Fibroblast of upper back skin (primary cell): ENCODE results near the gene TSC22D2.

Experiments used
- DNase-seq: peaks from one replicate; pipeline ENCODE4 v3.0.0-alpha.2; 2013

Gene TSC22D2

GRCh38 chr3:150408221-150409124 is at the start of gene TSC22D2:
TSS of gene TSC22D2 (plus strand) at chr3:150408298. CDS start at chr3:150409351, 1,053 bp downstream.
- DNase-seq, result peak; percentile 94

- peak; percentile 57 for DNase-seq
Observed at GRCh38 chr3:150359381-150359780, 48.7 kb upstream of the TSC22D2 start.

DNA sequence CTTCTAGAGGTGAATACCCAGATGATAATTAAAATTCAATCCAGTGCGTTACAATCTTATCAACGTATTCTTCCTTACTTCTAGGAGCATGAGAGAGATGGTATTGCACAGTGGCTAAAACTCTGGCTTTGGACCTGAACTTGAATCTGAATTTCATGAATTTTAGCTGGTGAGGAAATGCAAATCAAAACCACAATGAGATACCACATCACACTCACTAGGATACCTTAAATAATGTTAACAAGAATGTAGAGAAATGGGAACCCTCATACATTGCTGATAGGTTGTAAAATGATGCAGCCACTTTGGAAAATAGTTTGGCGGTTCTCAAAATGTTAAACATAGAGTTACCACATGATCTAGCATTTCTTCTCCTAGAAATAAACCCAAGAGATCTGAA is 47.1 kb upstream of the TSC22D2 start:
- no peak for DNase-seq

GRCh38 chr3:150362515-150363302 is 45.4 kb upstream of the TSC22D2 start:
- no peak for DNase-seq

- no peak for DNase-seq
Observed at GRCh38 chr3:150363420-150363819, 44.7 kb upstream of the TSC22D2 start.

DNA sequence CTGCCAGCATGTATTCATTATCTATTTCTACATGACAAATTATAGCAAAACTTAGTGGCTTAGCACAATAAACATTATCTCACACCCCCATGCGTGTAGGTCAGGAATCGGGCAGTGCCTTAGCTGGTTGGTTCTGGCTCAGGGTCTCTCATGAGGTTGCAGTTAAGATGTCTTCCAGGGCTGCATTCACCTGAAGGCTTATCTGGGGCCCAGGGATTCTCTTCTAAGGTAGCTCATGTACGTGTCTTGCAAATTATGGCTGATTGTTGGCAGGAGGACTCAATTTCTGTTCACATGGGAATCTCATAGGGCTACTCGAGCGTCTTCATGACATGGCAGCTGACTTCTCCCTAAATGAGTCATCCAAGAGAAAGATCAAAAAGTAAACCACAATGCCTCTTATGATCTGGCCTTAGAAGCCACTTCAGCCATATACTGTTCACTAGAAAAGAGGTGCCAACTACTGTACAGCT is 42.9 kb upstream of the TSC22D2 start:
- peak; percentile 66 for DNase-seq

DNA sequence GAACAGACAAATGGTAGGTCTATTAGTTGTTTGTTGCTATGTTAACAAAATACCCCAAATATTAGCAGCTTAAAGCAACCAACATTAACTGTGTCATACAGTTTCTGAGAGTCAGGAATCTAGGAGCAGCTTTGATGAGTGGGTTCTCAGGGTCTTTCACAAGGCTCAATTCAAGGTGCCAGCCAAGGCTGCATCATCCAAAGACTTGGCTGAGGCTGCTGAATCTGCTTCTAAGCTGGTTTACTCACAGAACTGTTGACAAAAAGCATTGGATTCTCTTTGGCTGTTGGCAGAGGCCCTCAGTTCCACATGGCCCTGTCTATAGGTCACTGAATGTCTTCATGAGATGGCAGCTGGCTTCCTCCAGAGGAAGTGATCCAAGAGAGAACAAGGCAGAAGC is 40.3 kb upstream of the TSC22D2 start:
- DNase-seq, result no peak

DNA sequence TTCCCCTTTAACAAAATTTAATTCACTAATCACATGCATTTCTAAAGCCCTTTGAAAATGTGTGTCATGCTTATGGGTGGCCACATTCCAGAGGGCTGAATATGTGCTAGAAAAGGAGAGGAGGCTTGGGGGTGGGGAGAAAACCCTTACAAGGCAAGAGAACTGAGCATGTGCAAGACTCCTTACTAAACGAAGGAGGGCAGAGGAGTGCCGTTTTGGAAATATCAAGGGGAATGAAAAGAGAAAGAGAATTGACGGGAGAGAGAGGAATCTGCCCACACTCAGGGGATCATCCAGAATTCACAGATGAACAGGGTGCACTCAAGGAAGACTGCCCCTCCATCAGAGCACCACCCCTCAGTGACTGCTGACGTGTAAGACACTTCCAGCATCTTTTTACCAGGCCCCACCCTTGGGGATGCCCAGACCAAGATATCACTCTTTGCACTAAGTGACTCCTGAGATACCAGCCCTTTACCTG is 37.9 kb upstream of the TSC22D2 start:
- peak; percentile 99 for DNase-seq

GRCh38 chr3:150370999-150371398 is 37.1 kb upstream of the TSC22D2 start:
- no peak for DNase-seq

DNA sequence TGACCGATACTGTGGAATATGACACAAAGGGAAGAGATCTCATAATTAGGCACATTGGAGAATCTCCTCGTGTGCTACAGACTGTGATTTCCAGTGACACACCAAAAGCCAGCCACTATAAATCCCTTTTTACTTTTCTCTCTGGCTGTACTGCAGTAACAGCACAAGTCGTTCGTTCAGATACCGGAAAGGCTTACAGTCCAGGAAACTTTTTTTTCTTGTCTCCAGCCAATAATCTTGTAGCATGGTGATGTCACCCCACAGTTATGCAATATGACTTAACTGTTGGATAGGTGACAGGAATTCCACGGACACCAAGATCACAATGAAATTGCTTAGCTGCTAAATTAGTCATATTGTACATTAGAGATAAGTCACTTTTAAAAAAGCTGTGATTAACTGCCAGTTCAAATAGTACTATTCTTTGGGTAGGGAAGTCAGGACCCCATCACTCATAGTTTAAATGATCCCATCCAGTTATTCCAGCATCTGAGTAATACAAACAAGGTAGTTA is 36.3 kb upstream of the TSC22D2 start:
- peak; percentile 99 for DNase-seq

GRCh38 chr3:150372320-150372719 is 35.8 kb upstream of the TSC22D2 start:
- no peak for DNase-seq

DNA sequence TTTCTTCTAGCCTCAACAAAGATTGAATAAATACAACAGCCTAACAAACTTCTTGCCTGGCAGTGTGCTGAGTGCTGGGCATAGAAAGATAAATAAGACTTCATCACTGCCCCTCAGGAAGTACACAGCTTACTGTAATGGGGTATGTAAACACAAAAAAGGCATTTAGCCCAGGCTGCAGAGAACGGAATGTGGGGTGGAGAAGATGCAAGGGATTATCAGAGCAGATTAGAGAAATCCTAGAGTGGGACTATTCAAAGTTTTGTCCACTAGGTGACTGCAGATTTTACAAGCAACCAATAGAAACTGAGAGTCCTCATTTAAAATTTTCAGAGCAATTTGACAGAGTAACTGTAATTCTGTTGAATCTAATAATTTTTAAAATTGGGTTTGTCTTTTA is 35.4 kb upstream of the TSC22D2 start:
- DNase-seq, result peak; percentile 37

- DNase-seq, result no peak
Observed at GRCh38 chr3:150373234-150373875, 34.7 kb upstream of the TSC22D2 start.

DNA sequence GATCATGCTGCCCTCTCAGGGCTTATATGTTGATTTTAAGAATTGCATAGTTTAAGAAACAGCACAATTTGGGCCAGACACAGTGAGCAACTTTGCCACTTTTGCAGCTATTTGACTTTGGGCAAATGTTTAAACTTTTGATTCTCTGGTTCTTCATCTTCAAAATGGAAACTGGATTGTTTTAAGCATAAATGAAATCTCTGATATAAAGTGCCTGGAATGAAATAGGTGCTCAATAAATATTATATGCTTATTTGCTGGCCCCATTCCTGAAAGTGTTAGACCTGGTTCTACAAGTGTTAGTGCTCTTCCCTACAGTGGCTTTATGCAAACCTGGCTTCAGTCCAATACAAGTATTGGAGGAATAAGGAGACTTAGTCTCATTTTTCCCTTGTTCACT is 33.1 kb upstream of the TSC22D2 start:
- no peak for DNase-seq

DNA sequence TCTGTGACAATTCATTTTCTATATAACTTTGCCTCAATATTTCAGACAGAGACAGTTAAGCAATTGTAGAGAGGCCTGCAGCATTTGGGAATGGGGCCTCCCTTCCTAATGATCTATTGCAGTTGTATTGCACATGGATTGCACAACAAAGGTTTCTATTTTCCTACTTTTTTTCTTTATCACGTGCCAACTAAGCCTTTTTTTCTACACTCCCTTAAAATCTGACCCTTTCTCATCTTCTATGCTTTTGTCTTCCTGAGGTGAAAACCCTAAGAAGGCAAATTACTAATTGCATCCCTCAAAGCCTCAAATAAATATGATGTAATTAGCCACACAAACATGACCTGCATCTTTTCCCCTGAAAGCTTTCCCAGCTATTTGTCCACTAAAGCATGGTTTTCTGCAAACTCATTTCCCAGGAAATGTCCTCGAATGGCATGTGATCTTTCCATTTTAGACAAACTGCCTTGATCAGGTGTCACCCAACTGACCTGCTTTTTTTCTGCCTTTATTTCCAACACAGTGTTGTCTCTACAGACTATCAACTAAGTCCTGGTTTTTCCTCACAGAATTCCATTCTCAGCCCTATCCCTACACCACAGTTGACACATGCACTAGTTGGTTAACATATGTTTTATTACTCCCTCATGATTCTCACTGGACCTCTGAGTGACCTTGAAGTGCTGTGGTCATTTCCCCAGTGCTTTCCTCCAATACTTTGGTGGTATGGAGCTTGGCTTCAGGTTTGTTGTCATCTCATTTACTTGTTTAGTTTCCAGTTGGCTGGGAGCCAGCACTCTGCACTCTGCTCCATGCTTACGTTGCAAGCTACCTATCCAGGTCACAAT is 31.9 kb upstream of the TSC22D2 start:
- DNase-seq, result peak; percentile 81

GRCh38 chr3:150377601-150378300 is 30.3 kb upstream of the TSC22D2 start:
- no peak for DNase-seq

DNA sequence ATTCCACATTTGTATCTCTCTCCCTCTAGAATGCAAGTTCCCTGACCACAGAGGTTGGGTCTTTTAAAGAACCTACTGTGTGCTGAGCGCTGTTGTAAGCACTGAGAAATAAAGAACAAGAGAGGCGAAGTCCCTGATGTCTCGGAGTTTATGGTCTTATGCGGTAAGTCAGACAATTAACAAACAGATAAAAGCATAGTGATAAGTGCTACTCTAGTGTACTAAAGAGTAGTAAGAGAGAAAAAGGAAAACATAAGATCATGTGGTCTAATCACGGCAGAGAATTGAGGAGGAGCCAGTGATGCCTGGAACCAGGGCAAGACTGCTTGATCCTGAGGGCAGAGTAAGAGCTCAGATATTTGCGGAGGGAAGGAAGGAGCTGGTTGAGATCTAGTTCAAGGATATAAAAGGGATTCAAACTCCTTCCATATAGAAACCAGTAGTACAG is 29.8 kb upstream of the TSC22D2 start:
- no peak for DNase-seq

- no peak for DNase-seq
Observed at GRCh38 chr3:150379469-150379868, 28.6 kb upstream of the TSC22D2 start.

DNA sequence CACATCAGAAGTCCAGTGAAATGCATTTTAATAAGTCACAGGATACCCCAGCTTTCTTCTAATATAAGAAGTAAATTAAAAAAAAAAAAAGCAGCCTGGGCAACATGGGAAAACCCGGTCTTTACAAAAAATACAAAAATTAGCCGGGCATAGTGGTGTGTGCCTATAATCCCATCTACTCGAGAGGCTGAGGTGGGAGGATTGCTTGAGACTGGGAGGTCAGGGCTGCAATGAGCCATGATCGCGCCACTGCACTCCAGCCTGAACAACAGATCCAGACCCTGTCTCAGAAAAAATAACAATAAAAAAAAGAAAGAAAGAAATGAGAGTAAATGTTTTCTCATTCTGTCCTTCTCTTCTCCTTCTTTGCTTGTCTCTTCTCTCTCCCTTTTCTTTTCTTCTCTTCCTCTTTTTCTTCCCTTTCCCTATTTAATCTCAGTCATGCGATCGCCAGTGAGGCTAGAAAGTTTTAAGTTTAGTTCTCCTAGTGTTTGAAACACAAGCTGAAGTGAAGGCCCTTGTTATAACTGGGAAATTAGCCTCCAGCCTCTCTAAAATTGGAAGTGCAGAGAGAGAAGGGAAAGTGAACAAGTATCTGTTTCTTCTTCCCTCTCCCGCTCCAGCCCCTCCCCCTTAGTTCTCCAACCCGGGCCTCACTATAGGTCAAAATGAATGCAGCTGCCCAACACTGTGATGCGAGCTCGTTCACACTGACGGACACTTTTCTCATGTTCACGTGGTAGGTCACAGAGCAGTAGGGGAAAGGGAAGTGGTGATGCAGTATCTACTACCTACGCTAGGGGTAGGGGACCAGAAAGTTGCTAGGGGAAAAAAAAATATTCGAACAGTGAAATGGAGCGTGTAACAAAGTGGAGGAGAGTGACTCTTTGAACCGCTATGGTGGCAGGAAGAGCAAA is 23.5 kb upstream of the TSC22D2 start:
- DNase-seq, result peak; percentile 50
